Measurements from ENCODE around the gene ORM1.

ORM1 gene

DNA sequence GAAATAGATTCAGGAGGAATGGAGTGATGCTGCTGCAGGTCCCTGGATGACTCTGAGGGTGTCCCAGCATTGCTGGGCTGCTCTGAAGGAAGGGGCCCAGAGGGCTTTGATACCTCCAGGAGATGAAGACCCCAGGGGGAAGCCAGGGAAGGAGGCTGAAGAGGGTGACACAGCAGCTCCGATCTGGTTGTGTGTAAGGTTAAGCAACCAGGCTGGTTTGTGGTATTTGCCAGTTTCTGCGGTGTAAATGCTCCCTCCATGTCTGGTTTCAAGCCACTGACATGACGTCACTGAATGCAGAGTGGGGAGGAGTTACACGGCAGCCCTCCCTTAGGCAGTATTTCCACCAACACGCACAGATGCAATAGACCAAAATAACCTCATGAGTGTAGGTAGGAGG lies 40.0 kb upstream of the ORM1 start:
- Mint-ChIP-seq H3K36me3 (no peaks in the 10 kb centered on the region), H3K9me3 (no peaks in the 10 kb centered on the region), H3K4me1 (no peaks in the 10 kb centered on the region), H3K27me3 (no peaks in the 10 kb centered on the region), H3K27ac (no peak overlapping the region), H3K4me3 (no peak overlapping the region)
- CTCF ChIA-PET, result no interaction called here
- peak; percentile 27 for DNase-seq

DNA sequence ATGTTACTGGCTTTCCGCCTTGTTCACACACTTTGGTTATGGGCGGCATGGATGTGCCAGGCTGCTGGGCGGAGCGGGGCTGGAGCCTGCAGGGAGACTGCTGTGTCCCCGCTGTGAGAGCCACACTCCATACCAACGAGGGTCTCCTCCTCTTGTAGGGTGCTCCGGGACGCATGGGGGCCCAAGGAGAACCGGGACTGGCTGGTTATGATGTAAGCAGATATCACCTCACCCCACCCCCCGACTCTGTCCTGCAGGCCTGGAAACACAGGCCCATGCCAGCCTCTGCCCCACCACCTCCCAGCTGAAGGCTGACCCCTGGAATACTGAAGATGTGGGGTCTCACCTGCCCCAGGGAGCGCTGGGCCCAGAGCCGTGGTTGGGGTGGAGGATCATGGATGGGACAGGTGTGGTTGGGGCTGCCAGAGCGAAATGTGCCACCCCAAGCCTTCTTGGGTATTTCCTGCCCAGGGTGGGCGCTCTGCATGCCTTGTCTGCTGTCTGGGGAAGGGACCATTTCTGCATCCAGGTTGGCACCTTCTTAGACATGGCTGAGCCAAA lies 39.3 kb upstream of the ORM1 start:
- Mint-ChIP-seq H3K27me3 (no peaks in the 10 kb centered on the region), H3K36me3 (no peaks in the 10 kb centered on the region), H3K4me3 (no peak overlapping the region), H3K4me1 (no peaks in the 10 kb centered on the region), H3K27ac (peak overlapping the region; percentile 33), H3K9me3 (no peaks in the 10 kb centered on the region)
- no peak for DNase-seq
- CTCF ChIA-PET, result interaction anchor here (1.3 kb wide), 1 partner anchor 202 kb away, joined by 3 read pairs; no protein-coding TSS in a partner anchor

DNA sequence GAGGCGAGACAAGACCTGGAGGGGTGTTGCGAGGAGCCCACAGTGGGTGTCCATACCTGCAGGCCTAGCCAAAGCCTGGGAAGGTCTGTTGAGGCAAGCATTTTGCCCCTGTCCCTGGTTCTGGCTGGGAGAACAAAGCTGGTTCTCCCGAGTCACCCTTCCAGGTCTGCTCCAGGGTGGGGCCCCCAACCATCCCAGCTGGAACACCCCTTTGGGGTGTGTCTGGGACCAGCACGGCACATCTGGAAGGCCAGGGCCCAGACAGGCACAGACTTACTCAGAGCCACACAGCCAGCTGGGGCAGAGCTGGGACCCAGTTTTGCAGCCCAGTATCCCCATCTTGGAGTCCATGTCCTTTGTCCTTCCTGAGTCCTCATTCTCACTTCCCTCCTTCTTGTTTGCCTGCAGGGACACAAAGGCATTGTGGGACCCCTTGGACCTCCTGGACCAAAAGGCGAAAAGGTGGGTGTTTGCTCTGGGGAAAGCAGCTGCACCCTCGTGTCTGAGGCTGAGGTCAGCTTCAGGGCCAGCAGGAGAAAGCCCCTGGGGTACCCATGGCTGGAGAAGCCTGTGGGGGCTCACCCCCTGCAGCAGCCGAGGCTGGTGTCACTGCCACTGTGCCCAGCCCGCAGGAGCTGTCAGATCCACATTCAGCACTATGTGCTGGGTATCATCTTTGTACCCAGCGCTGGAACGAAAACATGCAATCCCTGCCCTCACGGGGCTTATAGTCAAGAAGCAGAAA lies 38.4 kb upstream of the ORM1 start:
- CTCF ChIA-PET, result interaction anchor here (1.3 to 3.0 kb wide), 2 partner anchors 177 to 203 kb away, joined by 3 to 8 read pairs; no protein-coding TSS in a partner anchor
- Mint-ChIP-seq H3K36me3 (no peaks in the 10 kb centered on the region), H3K27ac (no peak overlapping the region), H3K4me3 (no peak overlapping the region), H3K27me3 (no peaks in the 10 kb centered on the region), H3K9me3 (no peaks in the 10 kb centered on the region), H3K4me1 (no peaks in the 10 kb centered on the region)
- peak; percentile 17 for DNase-seq

DNA sequence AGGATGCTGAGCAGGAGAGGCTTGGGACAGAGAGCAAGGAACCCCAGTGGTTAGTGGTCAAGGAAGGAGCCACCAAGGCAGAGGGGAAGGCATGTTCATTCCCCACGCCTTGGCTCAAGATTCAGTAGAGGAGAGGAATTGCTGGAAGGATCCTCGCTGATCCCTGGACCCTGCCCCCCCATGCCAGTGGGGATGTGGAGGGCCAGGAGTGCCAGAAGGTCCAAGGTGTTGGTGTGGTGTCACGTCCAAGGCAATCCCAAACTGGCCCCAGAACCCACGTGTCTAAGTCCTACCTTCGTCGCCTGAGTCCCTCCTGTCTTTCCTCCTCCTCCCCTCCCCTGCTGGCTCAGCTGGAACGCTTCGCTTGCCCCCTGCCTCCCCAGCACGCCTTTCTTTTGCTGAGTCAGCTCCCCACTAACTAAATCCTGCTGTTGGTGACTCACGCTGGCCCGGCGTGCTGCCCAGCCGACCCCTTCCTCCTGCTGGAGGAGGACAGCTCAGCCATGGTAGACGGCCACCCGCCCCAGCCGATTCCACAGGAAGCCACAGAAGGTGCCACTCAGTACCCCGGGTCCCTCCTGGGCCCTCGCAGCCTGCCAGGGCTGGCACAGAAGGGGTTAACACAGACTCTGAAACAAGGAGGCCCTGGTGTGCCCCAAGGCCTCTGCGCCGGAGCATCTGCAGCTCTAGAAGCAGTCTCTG lies 37.6 kb upstream of the ORM1 start:
- Mint-ChIP-seq H3K4me1 (no peaks in the 10 kb centered on the region), H3K27me3 (no peaks in the 10 kb centered on the region), H3K9me3 (no peaks in the 10 kb centered on the region), H3K4me3 (no peak overlapping the region), H3K36me3 (no peaks in the 10 kb centered on the region), H3K27ac (no peak overlapping the region)
- CTCF ChIA-PET, result interaction anchor here (3.0 kb wide), 1 partner anchor 178 kb away, joined by 8 read pairs; no protein-coding TSS in a partner anchor
- DNase-seq, result no peak

DNA sequence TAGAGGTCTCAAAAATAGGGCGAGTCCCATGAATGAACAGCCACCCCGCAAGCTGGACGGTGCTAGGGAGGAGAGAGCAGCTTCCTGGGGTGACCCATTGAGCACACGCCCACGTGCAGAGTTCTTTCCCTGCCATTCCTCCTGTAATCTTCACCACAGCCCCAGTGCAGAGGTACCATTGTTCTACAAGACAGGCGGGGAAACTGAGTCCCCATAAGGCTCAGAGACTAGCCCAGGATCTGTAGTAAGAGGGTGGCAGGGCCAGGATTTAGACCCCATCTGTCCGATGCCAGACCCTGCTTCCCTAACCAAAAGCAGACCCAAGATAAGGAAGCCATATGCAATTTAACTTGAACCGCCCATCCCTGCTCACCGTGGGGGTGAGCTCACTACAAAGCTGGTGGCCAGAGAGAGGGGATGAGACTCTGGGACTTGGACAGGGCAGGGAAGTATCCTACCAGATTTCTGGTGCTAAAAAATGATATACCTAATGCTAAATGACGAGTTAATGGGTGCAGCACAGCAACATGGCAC lies 36.7 kb upstream of the ORM1 start:
- no peak overlapping the region for H3K27ac Mint-ChIP-seq
- no peak for DNase-seq
- no peaks in the 10 kb centered on the region for H3K4me1 Mint-ChIP-seq
- H3K9me3 Mint-ChIP-seq, result no peaks in the 10 kb centered on the region
- CTCF ChIA-PET, result interaction anchor here (3.0 kb wide), 1 partner anchor 179 kb away, joined by 8 read pairs; no protein-coding TSS in a partner anchor
- no peaks in the 10 kb centered on the region for H3K36me3 Mint-ChIP-seq
- H3K27me3 Mint-ChIP-seq, result peaks cover 9% of the 10 kb centered on the region
- H3K4me3 Mint-ChIP-seq, result no peak overlapping the region

DNA sequence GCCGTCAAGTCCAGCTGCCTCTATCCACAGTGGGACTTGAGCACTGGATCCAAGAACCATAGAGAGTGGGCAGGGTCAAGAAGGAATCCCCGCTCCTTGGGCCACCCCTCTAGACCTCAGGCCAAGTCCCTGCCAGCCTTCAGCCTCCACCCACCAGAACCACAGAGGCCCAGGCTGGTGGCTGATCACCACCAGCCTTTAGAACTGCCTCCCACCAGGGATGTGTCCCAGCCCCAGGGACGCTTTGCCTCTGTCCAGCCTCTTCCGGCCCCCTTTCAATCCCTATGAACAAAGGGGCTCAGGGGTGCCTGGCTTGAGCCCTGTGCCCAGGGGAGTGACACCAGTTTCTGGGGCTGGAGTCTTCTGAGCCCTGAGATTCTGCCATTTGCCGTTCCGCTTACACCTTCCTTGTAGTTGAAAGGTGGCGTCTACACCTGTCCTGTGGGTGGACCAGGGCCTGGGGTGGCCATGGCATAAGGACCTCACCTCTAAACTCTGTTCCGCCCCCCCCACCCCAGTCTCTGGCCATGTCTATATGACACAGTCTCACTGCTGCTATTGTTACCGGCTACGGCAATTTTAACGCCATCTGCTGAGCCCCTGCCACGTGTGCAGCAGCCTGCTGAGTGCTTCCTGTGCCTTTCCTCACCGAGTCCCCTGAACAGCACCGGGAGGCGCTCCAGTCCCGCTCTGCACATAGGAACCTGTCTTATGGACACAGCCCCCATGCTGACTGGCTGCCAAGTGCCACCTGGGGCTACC lies 35.7 kb upstream of the ORM1 start:
- H3K27me3 Mint-ChIP-seq, result peaks cover 14% of the 10 kb centered on the region
- H3K27ac Mint-ChIP-seq, result no peak overlapping the region
- CTCF ChIA-PET, result interaction anchor here (1.6 to 3.0 kb wide), 3 partner anchors 179 to 205 kb away, joined by 8 read pairs; no protein-coding TSS in a partner anchor
- DNase-seq, result peak; percentile 7
- H3K9me3 Mint-ChIP-seq, result no peaks in the 10 kb centered on the region
- H3K36me3 Mint-ChIP-seq, result no peaks in the 10 kb centered on the region
- no peak overlapping the region for H3K4me3 Mint-ChIP-seq
- H3K4me1 Mint-ChIP-seq, result no peaks in the 10 kb centered on the region

DNA sequence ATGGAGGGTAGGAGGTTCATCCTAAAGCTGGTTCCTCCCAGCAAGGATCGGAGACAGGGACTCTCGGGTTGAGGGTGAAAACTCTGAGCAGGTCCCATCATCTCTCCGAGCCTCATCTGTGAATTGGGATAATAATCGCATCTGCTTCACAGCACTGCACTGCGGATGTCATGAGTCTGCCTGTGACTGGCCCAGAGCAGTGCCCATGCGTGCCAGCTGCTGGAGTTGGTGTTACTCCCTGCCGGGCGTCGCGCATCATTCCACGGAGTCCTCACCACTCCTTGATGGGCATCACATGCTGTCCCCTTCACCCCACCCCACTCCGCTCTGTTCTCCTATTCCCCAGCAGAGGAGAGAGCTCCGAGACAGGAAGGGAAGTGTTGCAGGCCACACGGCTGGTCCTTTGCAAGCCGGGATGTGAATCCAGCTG lies 35.1 kb upstream of the ORM1 start:
- Mint-ChIP-seq H3K27ac (no peak overlapping the region), H3K4me1 (no peaks in the 10 kb centered on the region), H3K9me3 (no peaks in the 10 kb centered on the region), H3K36me3 (no peaks in the 10 kb centered on the region), H3K4me3 (no peak overlapping the region), H3K27me3 (peaks cover 17% of the 10 kb centered on the region)
- CTCF ChIA-PET, result interaction anchor here (0.7 to 1.7 kb wide), 3 partner anchors 134 to 206 kb away, joined by 3 to 8 read pairs (median 8); no protein-coding TSS in a partner anchor
- DNase-seq, result peak; percentile 18

DNA sequence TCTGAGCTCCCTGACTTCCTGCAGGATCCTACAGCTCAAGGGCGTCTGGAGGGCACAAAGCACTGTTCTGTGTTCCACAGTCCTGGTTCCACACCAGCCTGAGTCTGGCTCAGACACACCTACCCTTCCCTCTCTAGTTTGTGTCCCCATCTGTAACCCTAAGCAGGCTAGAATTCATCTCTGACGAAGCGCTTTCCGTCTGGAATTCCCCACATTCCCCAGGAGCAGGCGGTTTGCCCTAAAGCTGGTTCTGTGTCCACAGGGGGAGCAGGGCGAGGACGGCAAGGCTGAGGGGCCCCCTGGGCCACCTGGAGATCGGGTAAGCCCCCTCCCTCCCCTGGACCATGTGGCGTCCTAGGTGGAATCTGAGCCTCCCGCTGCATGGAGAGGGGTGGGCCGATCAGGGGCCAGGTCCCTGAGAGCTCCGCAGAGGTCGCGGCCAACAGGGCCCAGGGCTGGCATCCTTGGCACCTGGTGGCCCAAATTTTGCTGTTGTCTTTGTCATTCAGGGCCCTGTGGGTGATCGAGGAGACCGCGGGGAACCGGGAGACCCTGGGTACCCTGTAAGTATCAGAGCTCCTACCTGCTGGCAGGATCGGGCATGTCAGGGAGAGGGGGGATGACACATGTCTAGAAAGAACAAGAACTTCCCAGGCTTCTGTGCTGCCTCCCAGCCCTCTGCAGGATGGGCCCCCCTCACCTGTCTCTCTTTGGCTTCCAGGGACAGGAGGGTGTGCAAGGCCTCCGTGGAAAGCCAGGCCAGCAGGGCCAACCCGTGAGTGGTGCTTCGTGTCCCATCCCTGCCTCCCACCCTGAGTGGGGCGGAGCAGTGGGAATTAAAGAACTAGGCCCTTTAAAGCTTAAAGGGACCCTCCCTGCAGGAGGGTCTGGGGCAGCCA lies 34.5 kb upstream of the ORM1 start:
- peak; percentile 11 for DNase-seq
- H3K9me3 Mint-ChIP-seq, result no peaks in the 10 kb centered on the region
- H3K4me1 Mint-ChIP-seq, result no peaks in the 10 kb centered on the region
- no peaks in the 10 kb centered on the region for H3K36me3 Mint-ChIP-seq
- no peak overlapping the region for H3K27ac Mint-ChIP-seq
- CTCF ChIA-PET, result interaction anchor here (0.7 to 1.7 kb wide), 3 partner anchors 135 to 206 kb away, joined by 3 to 8 read pairs (median 8); no protein-coding TSS in a partner anchor
- peaks cover 17% of the 10 kb centered on the region for H3K27me3 Mint-ChIP-seq
- H3K4me3 Mint-ChIP-seq, result no peak overlapping the region

DNA sequence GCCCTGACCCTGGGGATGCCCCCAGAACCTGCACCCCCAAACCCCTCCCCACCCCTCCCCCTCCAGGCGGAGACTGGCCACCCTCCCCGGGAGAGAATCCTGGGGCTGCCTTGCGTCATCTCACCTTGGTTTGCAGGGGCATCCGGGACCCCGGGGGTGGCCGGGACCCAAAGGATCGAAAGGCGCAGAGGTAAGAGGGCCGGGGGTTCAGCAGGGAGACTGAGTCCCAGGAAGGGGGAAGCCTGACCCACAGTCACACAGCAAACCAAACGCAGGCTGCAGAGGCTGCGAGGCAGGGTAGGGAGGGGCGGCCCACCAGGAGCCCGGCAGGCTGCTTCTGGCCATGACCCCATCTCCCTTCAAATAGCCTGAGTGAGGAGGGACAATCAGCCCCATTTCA lies 33.8 kb upstream of the ORM1 start:
- no peak overlapping the region for H3K27ac Mint-ChIP-seq
- H3K4me3 Mint-ChIP-seq, result no peak overlapping the region
- H3K9me3 Mint-ChIP-seq, result no peaks in the 10 kb centered on the region
- peak; percentile 18 for DNase-seq
- CTCF ChIA-PET, result no interaction called here
- H3K4me1 Mint-ChIP-seq, result no peaks in the 10 kb centered on the region
- no peaks in the 10 kb centered on the region for H3K36me3 Mint-ChIP-seq
- peaks cover 17% of the 10 kb centered on the region for H3K27me3 Mint-ChIP-seq

DNA sequence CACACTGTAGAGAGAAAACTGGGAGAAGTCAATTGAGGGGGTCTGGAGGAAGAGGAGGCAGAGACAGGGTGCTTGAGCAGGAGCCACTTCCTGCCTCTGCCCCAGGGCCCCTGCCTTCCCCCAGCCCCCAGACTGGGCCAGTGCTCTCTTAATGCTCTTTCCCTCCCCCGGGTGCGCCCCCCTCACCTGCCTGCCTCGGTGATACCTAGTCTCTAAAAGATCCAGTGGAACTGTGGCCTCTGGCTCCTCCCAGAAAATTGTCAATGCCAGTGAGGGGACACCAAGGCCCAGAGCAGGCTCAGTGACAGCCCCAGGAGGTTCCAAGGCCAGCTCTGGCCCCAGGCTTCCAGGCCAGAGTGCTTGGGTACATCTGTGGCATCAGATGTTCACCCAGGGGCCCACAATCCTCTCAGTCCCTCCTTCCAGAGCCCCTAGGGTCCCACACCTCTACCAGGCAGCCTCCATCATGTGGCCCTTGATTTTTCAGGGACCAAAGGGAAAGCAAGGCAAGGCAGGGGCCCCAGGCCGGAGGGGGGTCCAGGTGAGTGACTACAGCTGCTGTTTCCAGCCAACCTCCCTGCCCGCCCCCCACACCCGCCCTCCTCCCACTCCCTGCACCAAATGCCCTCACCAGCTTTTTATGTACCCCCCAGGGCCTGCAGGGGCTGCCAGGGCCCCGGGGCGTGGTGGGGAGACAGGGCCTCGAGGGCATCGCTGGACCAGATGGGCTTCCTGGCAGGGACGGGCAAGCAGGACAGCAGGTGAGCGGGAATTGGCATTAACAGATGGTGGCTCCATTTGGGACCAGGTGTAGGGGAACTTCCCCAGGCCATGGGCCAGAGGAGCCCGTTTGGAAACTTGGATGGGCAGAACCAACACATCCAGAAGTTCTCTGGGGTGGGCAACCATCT lies 33.1 kb upstream of the ORM1 start:
- DNase-seq, result peak; percentile 15
- peaks cover 17% of the 10 kb centered on the region for H3K27me3 Mint-ChIP-seq
- no peaks in the 10 kb centered on the region for H3K4me1 Mint-ChIP-seq
- H3K27ac Mint-ChIP-seq, result peak overlapping the region; percentile 14
- H3K36me3 Mint-ChIP-seq, result no peaks in the 10 kb centered on the region
- peaks cover 4% of the 10 kb centered on the region for H3K9me3 Mint-ChIP-seq
- CTCF ChIA-PET, result interaction anchor here (0.9 to 4.9 kb wide), 10 partner anchors 19 to 206 kb away, joined by 3 to 88 read pairs (median 5); partner anchors contain the start of gene COL27A1
- H3K4me3 Mint-ChIP-seq, result no peak overlapping the region

DNA sequence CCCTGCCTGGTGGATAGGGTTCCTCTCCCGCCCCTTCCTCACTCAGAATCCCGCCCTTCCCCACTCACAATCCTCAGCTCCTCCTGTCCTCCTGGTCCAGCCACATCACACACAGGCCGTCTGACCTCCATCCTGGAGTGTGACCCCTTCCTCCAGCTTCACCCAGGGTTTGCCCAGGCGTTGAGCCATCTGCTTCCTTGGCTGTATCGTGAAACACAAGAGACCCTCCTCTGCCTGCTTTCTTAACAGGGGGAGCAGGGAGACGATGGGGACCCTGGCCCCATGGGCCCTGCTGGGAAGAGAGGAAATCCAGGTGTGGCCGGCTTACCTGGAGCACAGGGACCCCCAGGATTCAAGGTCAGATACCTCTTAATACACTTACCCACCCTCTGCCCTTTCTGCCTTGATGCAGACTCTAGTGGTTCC lies 32.3 kb upstream of the ORM1 start:
- Mint-ChIP-seq H3K36me3 (no peaks in the 10 kb centered on the region), H3K27ac (no peak overlapping the region), H3K27me3 (peaks cover 17% of the 10 kb centered on the region), H3K4me3 (no peak overlapping the region), H3K4me1 (no peaks in the 10 kb centered on the region), H3K9me3 (peaks cover 10% of the 10 kb centered on the region)
- CTCF ChIA-PET, result interaction anchor here (0.6 to 4.9 kb wide), 32 partner anchors 11 to 753 kb away, joined by 3 to 88 read pairs (median 3); partner anchors contain the start of gene COL27A1
- peak; percentile 19 for DNase-seq

DNA sequence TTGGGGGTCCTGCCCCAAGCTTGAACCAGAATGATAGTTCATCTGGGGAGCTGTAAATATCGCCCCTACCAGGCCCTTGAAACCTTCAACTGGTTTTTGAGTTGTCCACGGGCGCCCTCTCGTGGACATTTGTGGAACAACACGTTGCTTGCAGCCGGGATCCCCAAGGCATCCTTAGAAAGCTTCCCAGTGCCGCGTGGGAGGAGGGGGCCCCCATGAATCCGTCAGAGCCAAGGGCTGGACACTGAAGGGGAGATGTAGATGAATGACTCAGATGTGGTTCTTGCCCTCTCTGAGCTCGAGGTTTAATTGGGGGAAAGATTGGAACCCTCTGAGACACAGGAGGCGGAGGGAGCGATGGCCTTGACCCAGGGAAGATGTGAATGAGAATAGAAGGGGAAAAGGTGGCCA lies 31.8 kb upstream of the ORM1 start:
- Mint-ChIP-seq H3K36me3 (peaks cover 4% of the 10 kb centered on the region), H3K4me3 (no peak overlapping the region), H3K27me3 (peaks cover 17% of the 10 kb centered on the region), H3K9me3 (peaks cover 14% of the 10 kb centered on the region), H3K27ac (peak overlapping the region; percentile 42), H3K4me1 (no peaks in the 10 kb centered on the region)
- CTCF ChIA-PET, result interaction anchor here (0.6 to 4.9 kb wide), 37 partner anchors 12 to 753 kb away, joined by 3 to 88 read pairs (median 3); partner anchors contain the start of gene COL27A1
- peak; percentile 80 for DNase-seq

Measured in activated naive CD4-positive, alpha-beta T cell treated with anti-CD3 and anti-CD28 coated beads, Interleukin-2, amount 10 ng/mL, durations not matched to agents 7 days and 5 days (primary cell).